ENCODE measurements around the gene AGFG2. TPM values are rescaled to one million over a fixed set of nuclear protein-coding genes. Genes with fewer than 3 reads are reported as not detected.

The AGFG2 gene
- total RNA-seq, 4 donors from 2014 or later = 63.8 to 154 (median 102) TPM

- H3K4me1 ChIP-seq = peaks cover 0 to 5% (median 3%) of the 10 kb centered on the region in 4 donors
- H3K9me3 ChIP-seq = no peaks in the 10 kb centered on the region
- H3K27me3 ChIP-seq = no peaks in the 10 kb centered on the region
- intact Hi-C loops (cut with DNase I; ENCODE audit: low total_unique reads) = no loop called here
- in situ Hi-C loops (cut with MboI; ENCODE audit: low pct_ligation_motif_present in 1 of 4, low pct_unique_long_range_greater_than_20kb in 1 of 4, low sequenced_read_pairs in 3 of 4) = loop anchor here in 1 of 4 donors (25.0 kb wide), 1 partner anchor 89 kb away; the partner anchor contains the start of gene GIGYF1
- H3K4me3 ChIP-seq = no peak overlapping the region
- TF ChIP-seq POLR2AphosphoS5 (IDR thresholded peaks at IDR 0.05) (no peak), EP300 (IDR thresholded peaks at IDR 0.05; ENCODE audit: low read depth) (no peak), POLR2A (IDR thresholded peaks at IDR 0.05) (no peak)
- TF ChIP-seq, protein P1, sequence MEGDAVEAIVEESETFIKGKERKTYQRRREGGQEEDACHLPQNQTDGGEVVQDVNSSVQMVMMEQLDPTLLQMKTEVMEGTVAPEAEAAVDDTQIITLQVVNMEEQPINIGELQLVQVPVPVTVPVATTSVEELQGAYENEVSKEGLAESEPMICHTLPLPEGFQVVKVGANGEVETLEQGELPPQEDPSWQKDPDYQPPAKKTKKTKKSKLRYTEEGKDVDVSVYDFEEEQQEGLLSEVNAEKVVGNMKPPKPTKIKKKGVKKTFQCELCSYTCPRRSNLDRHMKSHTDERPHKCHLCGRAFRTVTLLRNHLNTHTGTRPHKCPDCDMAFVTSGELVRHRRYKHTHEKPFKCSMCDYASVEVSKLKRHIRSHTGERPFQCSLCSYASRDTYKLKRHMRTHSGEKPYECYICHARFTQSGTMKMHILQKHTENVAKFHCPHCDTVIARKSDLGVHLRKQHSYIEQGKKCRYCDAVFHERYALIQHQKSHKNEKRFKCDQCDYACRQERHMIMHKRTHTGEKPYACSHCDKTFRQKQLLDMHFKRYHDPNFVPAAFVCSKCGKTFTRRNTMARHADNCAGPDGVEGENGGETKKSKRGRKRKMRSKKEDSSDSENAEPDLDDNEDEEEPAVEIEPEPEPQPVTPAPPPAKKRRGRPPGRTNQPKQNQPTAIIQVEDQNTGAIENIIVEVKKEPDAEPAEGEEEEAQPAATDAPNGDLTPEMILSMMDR (IDR thresholded peaks at IDR 0.05) = no peak
- DNase-seq = no peak
- WGBS, 2 donors (ENCODE audit: low coverage in 1 of 2) = 88 to 96% methylated on average over 4 of the region's 4 CpGs
- no peaks in the 10 kb centered on the region for H3K36me3 ChIP-seq
- H3K27ac ChIP-seq = no peak overlapping the region
These were observed 59.4 kb downstream of the AGFG2 start for GRCh38 chr7:100598425-100598824.

DNA sequence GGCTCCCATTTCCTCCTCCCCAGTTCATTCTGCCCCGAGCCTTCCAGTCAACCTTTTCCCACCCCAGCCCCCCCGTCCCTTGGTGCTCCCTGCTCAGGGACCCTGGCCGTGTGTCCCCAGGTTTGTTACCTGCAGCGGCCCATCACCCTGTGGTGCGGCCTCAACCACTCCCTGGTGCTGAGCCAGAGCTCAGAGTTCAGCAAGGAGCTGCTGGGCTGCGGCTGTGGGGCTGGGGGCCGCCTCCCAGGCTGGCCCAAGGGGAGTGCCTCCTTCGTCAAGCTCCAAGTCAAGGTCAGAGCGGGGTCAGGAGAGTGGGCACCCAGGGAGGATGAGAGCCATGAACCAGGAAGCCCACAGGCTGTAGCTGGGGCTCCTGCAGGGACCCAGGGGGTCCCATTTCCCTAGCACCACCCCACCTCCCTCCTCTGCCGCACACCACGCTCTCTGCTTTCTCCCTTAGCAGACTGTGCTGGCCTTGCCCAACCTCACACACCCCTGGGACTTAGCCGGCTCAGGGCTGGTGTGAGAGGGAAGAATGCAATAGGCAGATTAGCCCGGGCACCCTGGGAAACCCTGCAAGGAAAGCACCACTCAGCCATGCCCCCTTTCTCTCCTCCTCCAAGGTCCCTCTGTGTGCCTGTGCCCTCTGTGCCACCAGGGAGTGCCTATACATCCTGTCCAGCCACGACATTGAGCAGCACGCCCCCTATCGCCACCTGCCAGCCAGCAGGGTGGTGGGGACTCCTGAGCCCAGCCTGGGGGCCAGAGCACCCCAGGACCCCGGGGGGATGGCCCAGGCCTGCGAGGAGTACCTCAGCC lies 61.1 kb downstream of the AGFG2 start:
- TF ChIP-seq, protein P1 (IDR thresholded peaks at IDR 0.05) = no peak
- TF ChIP-seq POLR2A (IDR thresholded peaks at IDR 0.05) (no peak), POLR2AphosphoS5 (IDR thresholded peaks at IDR 0.05) (no peak), EP300 (IDR thresholded peaks at IDR 0.05; ENCODE audit: low read depth) (no peak)
- DNase-seq = no peak
- Histone ChIP-seq H3K4me3 (no peak overlapping the region), H3K36me3 (no peaks in the 10 kb centered on the region), H3K4me1 (peaks cover 1 to 19% (median 17%) of the 10 kb centered on the region in 4 donors), H3K27ac (no peak overlapping the region), H3K9me3 (no peaks in the 10 kb centered on the region), H3K27me3 (no peaks in the 10 kb centered on the region)
- in situ Hi-C loops (cut with MboI; ENCODE audit: low pct_ligation_motif_present in 1 of 4, low pct_unique_long_range_greater_than_20kb in 1 of 4, low sequenced_read_pairs in 3 of 4) = loop anchor here in 1 of 4 donors (25.0 kb wide), 1 partner anchor 87 kb away; the partner anchor contains the start of gene GIGYF1
- WGBS, 2 donors (ENCODE audit: low coverage in 1 of 2) = 67% methylated on average over 18 of the region's 18 CpGs; no CpG with 5 or more reads in 1 of the 2 donors
- intact Hi-C loops (cut with DNase I; ENCODE audit: low total_unique reads) = no loop called here

DNA sequence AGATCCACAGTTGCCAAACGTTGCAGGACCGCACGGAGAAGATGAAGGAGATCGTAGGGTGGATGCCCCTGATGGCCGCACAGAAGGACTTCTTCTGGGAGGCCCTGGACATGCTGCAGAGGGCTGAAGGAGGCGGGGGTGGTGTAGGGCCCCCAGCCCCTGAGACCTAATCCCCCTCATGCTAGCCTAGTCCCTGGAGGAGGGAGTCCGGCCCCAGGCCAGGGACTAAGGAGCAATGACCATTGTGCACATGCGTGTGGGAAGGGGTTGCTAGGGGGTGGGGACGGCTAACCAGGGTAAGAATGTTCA lies 61.7 kb downstream of the AGFG2 start:
- H3K27me3 ChIP-seq = no peaks in the 10 kb centered on the region
- H3K9me3 ChIP-seq = no peaks in the 10 kb centered on the region
- peaks cover 6 to 25% (median 23%) of the 10 kb centered on the region in 4 donors for H3K4me1 ChIP-seq
- no peaks in the 10 kb centered on the region for H3K36me3 ChIP-seq
- no peak for DNase-seq
- 84% methylated on average over 9 of the region's 9 CpGs; no CpG with 5 or more reads in 1 of the 2 donors for WGBS, 2 donors (ENCODE audit: low coverage in 1 of 2)
- no peak overlapping the region for H3K4me3 ChIP-seq
- in situ Hi-C loops (cut with MboI; ENCODE audit: low pct_ligation_motif_present in 1 of 4, low pct_unique_long_range_greater_than_20kb in 1 of 4, low sequenced_read_pairs in 3 of 4) = no loop called here
- no peak overlapping the region for H3K27ac ChIP-seq
- no peak for TF ChIP-seq POLR2A (IDR thresholded peaks at IDR 0.05)
- TF ChIP-seq, protein P1 (IDR thresholded peaks at IDR 0.05) = no peak
- TF ChIP-seq POLR2AphosphoS5 (IDR thresholded peaks at IDR 0.05) = no peak
- TF ChIP-seq EP300 (IDR thresholded peaks at IDR 0.05; ENCODE audit: low read depth) = no peak
- intact Hi-C loops (cut with DNase I; ENCODE audit: low total_unique reads) = no loop called here

- intact Hi-C loops (cut with DNase I; ENCODE audit: low total_unique reads) (no loop called here), in situ Hi-C loops (cut with MboI; ENCODE audit: low pct_ligation_motif_present in 1 of 4, low pct_unique_long_range_greater_than_20kb in 1 of 4, low sequenced_read_pairs in 3 of 4) (no loop called here)
- H3K4me1 ChIP-seq = peaks cover 6 to 28% (median 25%) of the 10 kb centered on the region in 4 donors
- H3K27ac ChIP-seq = peak overlapping the region; percentile 77 to 92 (median 84)
- DNase-seq = peak; percentile 59
- no peaks in the 10 kb centered on the region for H3K36me3 ChIP-seq
- H3K27me3 ChIP-seq = no peaks in the 10 kb centered on the region
- peak overlapping the region in 1 of 4 donors; percentile 75 for H3K4me3 ChIP-seq
- TF ChIP-seq, protein P1 (IDR thresholded peaks at IDR 0.05) = no peak
- no peak for TF ChIP-seq POLR2A (IDR thresholded peaks at IDR 0.05)
- TF ChIP-seq POLR2AphosphoS5 (IDR thresholded peaks at IDR 0.05) = peak in 1 of 3 donors; percentile 22
- no peaks in the 10 kb centered on the region for H3K9me3 ChIP-seq
- 53 to 65% methylated on average over 10 to 20 of the region's 21 CpGs for WGBS, 2 donors (ENCODE audit: low coverage in 1 of 2)
These were observed 64.1 kb downstream of the AGFG2 start for GRCh38 chr7:100602889-100603725.

Measured in transverse colon (tissue), 4 donors.